HEK293 (cell line): Measurements from ENCODE around the gene CTIF.

Source experiments
- AEBP2 ChIP-seq: fragments of 450-650 bp; formaldehyde crosslinking; IDR thresholded peaks from 2 replicates; pipeline ENCODE4 v1.5.1; 2016; ENCODE audit warnings: missing biosample characterization, missing genetic modification characterization, borderline replicate concordance
- BCL11B ChIP-seq: fragments of 450-650 bp; formaldehyde crosslinking; IDR thresholded peaks from 2 replicates; pipeline ENCODE4 v1.5.1; 2016; ENCODE audit warnings: low read depth, missing biosample characterization, missing genetic modification characterization
- EGR2 ChIP-seq: fragments of 450-650 bp; formaldehyde crosslinking; IDR thresholded peaks from 2 replicates; pipeline ENCODE4 v1.5.1; 2016; ENCODE audit warnings: low read depth, missing biosample characterization, missing genetic modification characterization
- ELK4 ChIP-seq: IDR thresholded peaks from 2 replicates; pipeline ENCODE4 v1.6.1; 2011; ENCODE audit warnings: mild to moderate bottlenecking, low read depth, low read length, borderline replicate concordance
- HOXA7 ChIP-seq: sonication (generic); formaldehyde crosslinking; IDR thresholded peaks from 2 replicates; pipeline ENCODE4 v1.8.1; 2022; ENCODE audit warnings: missing genetic modification reagents, borderline replicate concordance
- OSR2 ChIP-seq: fragments of 450-650 bp; formaldehyde crosslinking; IDR thresholded peaks from 2 replicates; pipeline ENCODE4 v1.5.1; 2016; ENCODE audit warnings: missing biosample characterization, missing genetic modification characterization
- PRDM1 ChIP-seq: fragments of 450-650 bp; formaldehyde crosslinking; IDR thresholded peaks from 2 replicates; pipeline ENCODE4; 2016; ENCODE audit warnings: missing biosample characterization, missing genetic modification characterization
- SALL2 ChIP-seq: fragments of 450-650 bp; formaldehyde crosslinking; IDR thresholded peaks from 2 replicates; pipeline ENCODE4 v1.5.0; 2017; ENCODE audit warnings: missing biosample characterization, mild to moderate bottlenecking, missing genetic modification characterization, borderline replicate concordance
- SCRT1 ChIP-seq: fragments of 450-650 bp; formaldehyde crosslinking; IDR thresholded peaks from 2 replicates; pipeline ENCODE4 v1.5.1; 2016; ENCODE audit warnings: missing biosample characterization, missing genetic modification characterization, borderline replicate concordance
- SCRT2 ChIP-seq: fragments of 450-650 bp; formaldehyde crosslinking; IDR thresholded peaks from 2 replicates; pipeline ENCODE4 v1.5.1; 2016; ENCODE audit warnings: missing biosample characterization, missing genetic modification characterization
- TRIM28 ChIP-seq: IDR thresholded peaks from 2 replicates; pipeline ENCODE4 v1.6.1; 2011; ENCODE audit warnings: low read length, control low read depth, borderline replicate concordance
- YY1 ChIP-seq: fragments of 450-650 bp; formaldehyde crosslinking; IDR thresholded peaks from 2 replicates; pipeline ENCODE4 v1.5.1; 2018; ENCODE audit warnings: missing biosample characterization, missing genetic modification characterization
- YY2 ChIP-seq: fragments of 450-650 bp; formaldehyde crosslinking; IDR thresholded peaks from 2 replicates; pipeline ENCODE4 v1.5.1; 2016; ENCODE audit warnings: missing biosample characterization, missing genetic modification characterization
- ZFP37 ChIP-seq: fragments of 450-650 bp; formaldehyde crosslinking; IDR thresholded peaks from 2 replicates; pipeline ENCODE4 v1.5.1; 2016; ENCODE audit warnings: missing biosample characterization, missing genetic modification characterization
- ZFP41 ChIP-seq: fragments of 450-650 bp; formaldehyde crosslinking; IDR thresholded peaks from 2 replicates; pipeline ENCODE4 v1.5.1; 2016; ENCODE audit warnings: missing biosample characterization, missing genetic modification characterization, borderline replicate concordance
- ZFP69B ChIP-seq: fragments of 450-650 bp; formaldehyde crosslinking; IDR thresholded peaks from 2 replicates; pipeline ENCODE4 v1.5.1; 2016; ENCODE audit warnings: missing biosample characterization, missing genetic modification characterization
- ZNF169 ChIP-seq: fragments of 450-650 bp; formaldehyde crosslinking; IDR thresholded peaks from 2 replicates; pipeline ENCODE4 v1.5.1; 2016; ENCODE audit warnings: missing biosample characterization, missing genetic modification characterization
- ZNF174 ChIP-seq: fragments of 450-650 bp; formaldehyde crosslinking; IDR thresholded peaks from 2 replicates; pipeline ENCODE4 v1.5.0; 2017; ENCODE audit warnings: missing biosample characterization, mild to moderate bottlenecking, missing genetic modification characterization
- ZNF23 ChIP-seq: fragments of 450-650 bp; formaldehyde crosslinking; IDR thresholded peaks from 2 replicates; pipeline ENCODE4 v1.5.1; 2016; ENCODE audit warnings: missing biosample characterization, missing genetic modification characterization, borderline replicate concordance
- ZNF311 ChIP-seq: fragments of 450-650 bp; formaldehyde crosslinking; IDR thresholded peaks from 2 replicates; pipeline ENCODE4 v1.5.1; 2017; ENCODE audit warnings: missing biosample characterization, missing genetic modification characterization, borderline replicate concordance
- ZNF366 ChIP-seq: fragments of 450-650 bp; formaldehyde crosslinking; conservative IDR thresholded peaks from 2 replicates; pipeline ENCODE4 v1.5.1; 2016; ENCODE audit warnings: missing biosample characterization, missing genetic modification characterization
- ZNF37A ChIP-seq: fragments of 450-650 bp; IDR thresholded peaks from 2 replicates; pipeline ENCODE4 v1.5.1; 2018; ENCODE audit warnings: missing biosample characterization, missing genetic modification characterization
- ZNF488 ChIP-seq: fragments of 450-650 bp; formaldehyde crosslinking; IDR thresholded peaks from 2 replicates; pipeline ENCODE4 v1.5.1; 2016; ENCODE audit warnings: missing biosample characterization, missing genetic modification characterization
- ZNF501 ChIP-seq: fragments of 450-650 bp; formaldehyde crosslinking; IDR thresholded peaks from 2 replicates; pipeline ENCODE4 v1.5.1; 2016; ENCODE audit warnings: missing biosample characterization, missing genetic modification characterization
- ZNF521 ChIP-seq: fragments of 450-650 bp; formaldehyde crosslinking; IDR thresholded peaks from 2 replicates; pipeline ENCODE4 v1.5.1; 2017; ENCODE audit warnings: missing biosample characterization, mild to moderate bottlenecking, missing genetic modification characterization
- ZNF555 ChIP-seq: fragments of 450-650 bp; formaldehyde crosslinking; conservative IDR thresholded peaks from 2 replicates; pipeline ENCODE4 v1.5.1; 2017; ENCODE audit warnings: missing biosample characterization, mild to moderate bottlenecking, missing genetic modification characterization, inconsistent platforms
- ZNF624 ChIP-seq: fragments of 450-650 bp; formaldehyde crosslinking; IDR thresholded peaks from 2 replicates; pipeline ENCODE4 v1.5.1; 2017; ENCODE audit warnings: missing biosample characterization, missing genetic modification characterization
- ZNF629 ChIP-seq: fragments of 450-650 bp; formaldehyde crosslinking; IDR thresholded peaks from 2 replicates; pipeline ENCODE4 v1.5.1; 2017; ENCODE audit warnings: missing biosample characterization, missing genetic modification characterization
- ZNF692 ChIP-seq: fragments of 450-650 bp; formaldehyde crosslinking; IDR thresholded peaks from 2 replicates; pipeline ENCODE4 v1.5.1; 2016; ENCODE audit warnings: missing biosample characterization, missing genetic modification characterization
- ZNF76 ChIP-seq: fragments of 450-650 bp; formaldehyde crosslinking; IDR thresholded peaks from 2 replicates; pipeline ENCODE4; 2016; ENCODE audit warnings: low read depth, missing biosample characterization, missing genetic modification characterization, borderline replicate concordance
- ZSCAN18 ChIP-seq: fragments of 450-650 bp; formaldehyde crosslinking; IDR thresholded peaks from 2 replicates; pipeline ENCODE4 v1.5.1; 2016; ENCODE audit warnings: missing biosample characterization, missing genetic modification characterization
- ZSCAN4 ChIP-seq: fragments of 450-650 bp; formaldehyde crosslinking; IDR thresholded peaks from 2 replicates; pipeline ENCODE4 v1.5.1; 2017; ENCODE audit warnings: missing biosample characterization, missing genetic modification characterization

The CTIF gene

GRCh38 chr18:48902023-48902855 lies 363.4 kb downstream of the CTIF start (continued):
- TF ChIP-seq HOXA7 (CRISPR knock-in tag) (no peak), ZNF311 (tag by site-specific recombination) (no peak), ZNF488 (no peak), ZNF521 (no peak), ZFP69B (peak; percentile 75), TRIM28 (no peak), SCRT1 (no peak), SCRT2 (tag by site-specific recombination) (no peak), ZNF501 (tag by site-specific recombination) (peak; percentile 93), ZNF692 (peak; percentile 92), EGR2 (tag by site-specific recombination) (peak; percentile 78), ZNF169 (tag by site-specific recombination) (no peak), ZNF629 (tag by site-specific recombination) (peak; percentile 75), ZNF174 (no peak), PRDM1 (peak; percentile 24; the same call in 1 of the 2 replicates), ZNF76 (peak; percentile 29; the same call in 1 of the 2 replicates), ZNF624 (tag by site-specific recombination) (0 out of 2 replicates have a peak, but pooled peaks have one; percentile 20), YY2 (no peak), ZNF366 (tag by site-specific recombination) (peak; percentile 35; the same call in 1 of the 2 replicates), ZSCAN4 (no peak), ELK4 (no peak), ZNF555 (tag by site-specific recombination) (no peak), YY1 (tag by site-specific recombination) (0 out of 2 replicates have a peak, but pooled peaks have one; percentile 63), ZSCAN18 (tag by site-specific recombination) (0 out of 2 replicates have a peak, but pooled peaks have one; percentile 36), OSR2 (tag by site-specific recombination) (peak; percentile 46), ZFP41 (tag by site-specific recombination) (no peak), SALL2 (tag by site-specific recombination) (no peak), BCL11B (tag by site-specific recombination) (peak; percentile 61), ZNF37A (tag by site-specific recombination) (no peak), AEBP2 (tag by site-specific recombination) (no peak), ZFP37 (tag by site-specific recombination) (peak; percentile 86; the same call in 1 of the 2 replicates), ZNF23 (tag by site-specific recombination) (no peak)
